Prostate gland (tissue), 2 donors: ENCODE data around the gene NACA2. TPM values are rescaled to one million over a fixed set of nuclear protein-coding genes. Genes with fewer than 3 reads are reported as not detected.

ENCODE experiments used
- DNase-seq: peaks from one replicate; pipeline ENCODE4 v3.0.0-alpha.2; 2019; ENCODE audit warnings: low spot score
- H3K27ac ChIP-seq, 2 donors: fragments of 200-600 bp; sonication (generic); 2 replicates each; pipeline ENCODE4 v1.5.1; 2017 to 2019
- H3K27me3 ChIP-seq: fragments of 200-600 bp; sonication (generic); replicated peaks from 2 replicates; pipeline ENCODE4 v1.5.1; 2019; ENCODE audit not compliant: insufficient read depth
- H3K36me3 ChIP-seq, 2 donors: fragments of 200-600 bp; sonication (generic); 1 replicate in 1 of 2; 2 replicates in 1 of 2; pipeline versions ENCODE4 v1.5.1 to v1.8.1; 2017 to 2019
- H3K4me1 ChIP-seq: fragments of 200-600 bp; sonication (generic); replicated peaks from 2 replicates; pipeline ENCODE4 v1.5.1; 2019
- H3K4me3 ChIP-seq, 2 donors: fragments of 200-600 bp; sonication (generic); 2 replicates each; pipeline ENCODE4 v1.5.1; 2017 to 2019
- H3K9me3 ChIP-seq: fragments of 200-600 bp; sonication (generic); 2 replicates; pipeline ENCODE4 v1.5.1; 2017
- POLR2A ChIP-seq: fragments of 450-650 bp; IDR thresholded peaks from one replicate; pipeline ENCODE4 v1.6.1; 2016; ENCODE audit warnings: antibody characterized with exemption, mild to moderate bottlenecking
- POLR2AphosphoS5 ChIP-seq: sonication (generic); formaldehyde crosslinking; IDR thresholded peaks from one replicate; pipeline ENCODE4 v1.6.1; 2017; ENCODE audit warnings: antibody characterized with exemption
- WGBS: methylation state at CpG from one replicate; pipeline ENCODE4 v1.1.5; 2018; 5-methylcytosine and 5-hydroxymethylcytosine counted together
- intact Hi-C: fragments of 100-400 bp; cut with DNase I; formaldehyde crosslinking; loops from one replicate; pipeline ENCODE4 v1.14.2; 2022
- total RNA-seq, 2 donors: library from RNA; depleted of rRNA; stranded (reverse); fragments of >200 nt; gene quantifications; one replicate each; pipeline ENCODE4 v1.1.0, GENCODE V29; 2016
- TF ChIP-seq, protein P1 (sequence below), 4 experiments: fragments of 200-600 bp in 2 of 4; fragments of 450-650 bp in 2 of 4; sonication (generic) in 2 of 4; IDR thresholded peaks; 1 replicate in 3 of 4; 2 replicates in 1 of 4; pipeline ENCODE4 v1.5.1; 2016 to 2019; ENCODE audit warnings: antibody characterized with exemption in 4 of 4, mild to moderate bottlenecking in 2 of 4, moderate library complexity in 2 of 4

NACA2 gene
- total RNA-seq, 2 donors from 2014 or later: 2.1 TPM; not detected in 1

DNA sequence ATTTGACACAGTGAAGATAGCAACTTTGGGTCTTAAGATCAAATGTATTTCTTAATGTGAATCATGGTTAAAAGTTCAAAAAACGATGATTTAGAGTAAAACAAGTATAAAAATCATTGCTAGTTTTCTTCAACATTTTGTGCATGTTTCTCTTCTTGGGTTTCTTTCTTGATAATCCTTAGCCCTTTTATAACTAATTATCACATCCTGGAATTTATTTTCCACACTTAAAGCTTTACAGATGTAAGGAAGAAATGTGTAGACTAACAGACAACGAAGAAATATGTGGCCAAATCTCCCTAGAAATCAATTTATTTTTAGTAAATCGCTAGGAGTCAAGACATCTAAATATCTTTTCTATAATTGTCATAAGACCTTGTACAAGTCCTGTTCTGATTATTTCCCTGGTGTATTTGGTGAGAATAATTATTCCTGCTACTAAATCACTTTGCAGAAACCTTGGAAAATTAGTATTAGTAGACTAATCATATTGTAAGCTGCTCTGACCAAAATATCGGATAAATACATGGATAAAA is 4.9 kb downstream of the NACA2 start:
- Histone ChIP-seq H3K27ac (no peak overlapping the region), H3K27me3 (no peaks in the 10 kb centered on the region), H3K4me3 (no peak overlapping the region), H3K9me3 (no peaks in the 10 kb centered on the region), H3K4me1 (no peaks in the 10 kb centered on the region), H3K36me3 (no peaks in the 10 kb centered on the region)
- intact Hi-C loops: loop anchor here (10.0 kb wide), 1 partner anchor 621 kb away; no protein-coding TSS in a partner anchor
- TF ChIP-seq, protein P1, sequence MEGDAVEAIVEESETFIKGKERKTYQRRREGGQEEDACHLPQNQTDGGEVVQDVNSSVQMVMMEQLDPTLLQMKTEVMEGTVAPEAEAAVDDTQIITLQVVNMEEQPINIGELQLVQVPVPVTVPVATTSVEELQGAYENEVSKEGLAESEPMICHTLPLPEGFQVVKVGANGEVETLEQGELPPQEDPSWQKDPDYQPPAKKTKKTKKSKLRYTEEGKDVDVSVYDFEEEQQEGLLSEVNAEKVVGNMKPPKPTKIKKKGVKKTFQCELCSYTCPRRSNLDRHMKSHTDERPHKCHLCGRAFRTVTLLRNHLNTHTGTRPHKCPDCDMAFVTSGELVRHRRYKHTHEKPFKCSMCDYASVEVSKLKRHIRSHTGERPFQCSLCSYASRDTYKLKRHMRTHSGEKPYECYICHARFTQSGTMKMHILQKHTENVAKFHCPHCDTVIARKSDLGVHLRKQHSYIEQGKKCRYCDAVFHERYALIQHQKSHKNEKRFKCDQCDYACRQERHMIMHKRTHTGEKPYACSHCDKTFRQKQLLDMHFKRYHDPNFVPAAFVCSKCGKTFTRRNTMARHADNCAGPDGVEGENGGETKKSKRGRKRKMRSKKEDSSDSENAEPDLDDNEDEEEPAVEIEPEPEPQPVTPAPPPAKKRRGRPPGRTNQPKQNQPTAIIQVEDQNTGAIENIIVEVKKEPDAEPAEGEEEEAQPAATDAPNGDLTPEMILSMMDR (IDR thresholded peaks at IDR 0.05): no peak
- no peak for TF ChIP-seq POLR2A
- no peak for TF ChIP-seq POLR2AphosphoS5
- DNase-seq: no peak
- 96% methylated on average over 4 of the region's 4 CpGs for WGBS

DNA sequence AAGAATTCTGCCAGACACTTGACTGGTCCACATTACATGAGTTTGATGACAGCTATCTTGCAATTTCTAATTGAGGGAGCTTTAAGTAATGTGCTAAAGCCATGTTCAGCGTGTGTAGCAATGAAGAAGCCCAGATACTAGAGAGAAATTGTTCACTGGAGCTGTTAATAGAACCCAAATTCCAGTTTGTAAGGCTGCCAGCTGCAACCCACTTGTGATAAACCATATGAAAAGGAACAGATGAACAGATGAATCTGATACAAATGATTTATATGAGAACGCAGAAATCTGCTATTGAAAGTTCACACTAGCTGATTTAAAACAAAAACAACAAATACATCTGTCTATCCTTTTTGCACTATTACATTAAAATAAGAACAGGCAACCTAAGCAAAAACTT is 6.2 kb downstream of the NACA2 start:
- 72% methylated on average over 2 of the region's 2 CpGs for WGBS
- Histone ChIP-seq H3K36me3 (no peaks in the 10 kb centered on the region), H3K4me1 (no peaks in the 10 kb centered on the region), H3K27me3 (no peaks in the 10 kb centered on the region), H3K4me3 (no peak overlapping the region), H3K9me3 (no peaks in the 10 kb centered on the region), H3K27ac (no peak overlapping the region)
- no peak for DNase-seq
- intact Hi-C loops: loop anchor here (10.0 kb wide), 1 partner anchor 620 kb away; no protein-coding TSS in a partner anchor
- TF ChIP-seq, protein P1 (IDR thresholded peaks at IDR 0.05): no peak
- TF ChIP-seq POLR2A (no peak), POLR2AphosphoS5 (no peak)

DNA sequence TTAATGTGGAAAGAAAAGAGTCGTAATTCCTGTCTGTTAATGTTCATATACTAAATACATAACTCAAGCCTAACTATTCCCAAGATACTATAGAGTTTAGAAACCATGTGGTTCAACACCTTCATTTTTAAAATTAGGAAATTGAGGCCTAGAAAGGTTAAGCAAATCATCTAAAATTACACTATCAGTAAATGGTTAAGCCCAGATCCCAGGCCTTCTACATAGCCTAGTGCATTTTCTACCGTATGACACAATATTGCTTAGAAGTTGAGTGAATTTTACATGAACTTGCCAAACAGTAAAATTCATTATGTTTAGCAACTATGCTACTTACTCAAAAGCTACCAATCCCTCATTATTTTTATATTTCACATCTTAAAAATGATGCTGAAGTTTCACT is 6.8 kb downstream of the NACA2 start:
- Histone ChIP-seq H3K4me3 (no peak overlapping the region), H3K27ac (no peak overlapping the region), H3K27me3 (no peaks in the 10 kb centered on the region), H3K9me3 (no peaks in the 10 kb centered on the region), H3K4me1 (no peaks in the 10 kb centered on the region), H3K36me3 (no peaks in the 10 kb centered on the region)
- TF ChIP-seq, protein P1 (IDR thresholded peaks at IDR 0.05): no peak
- no peak for TF ChIP-seq POLR2AphosphoS5
- no peak for TF ChIP-seq POLR2A
- intact Hi-C loops: loop anchor here (10.0 kb wide), 1 partner anchor 619 kb away; no protein-coding TSS in a partner anchor
- DNase-seq: no peak
- 77% methylated on average over 2 of the region's 2 CpGs for WGBS

DNA sequence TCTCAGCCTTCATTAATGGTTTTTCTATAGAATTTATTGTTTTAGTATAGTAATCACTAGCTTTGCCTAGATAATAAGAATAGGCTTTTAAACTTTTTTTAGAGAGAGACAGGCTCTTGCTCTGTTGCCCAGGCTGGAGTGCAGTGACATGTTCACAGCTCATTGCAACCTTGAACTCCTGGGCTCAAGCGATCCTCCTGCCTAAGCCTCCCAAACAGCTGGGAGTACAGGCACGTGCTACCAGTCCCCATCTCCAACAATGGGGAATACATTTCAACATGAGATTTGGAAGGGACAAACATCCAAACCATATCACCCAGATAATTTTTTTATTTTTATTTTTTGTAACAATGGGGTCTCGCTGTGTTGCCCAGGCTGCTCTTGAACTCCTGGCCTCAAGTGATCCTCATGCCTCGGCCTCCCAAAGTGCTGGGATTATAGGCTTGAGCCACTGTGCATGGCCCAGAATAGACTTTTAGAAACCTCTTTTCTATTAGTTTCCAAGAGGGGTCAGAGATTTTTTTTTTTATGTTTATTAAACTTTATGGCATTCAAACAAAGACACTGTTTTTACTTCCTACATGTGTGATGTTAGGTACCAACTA is 7.3 kb downstream of the NACA2 start:
- DNase-seq: no peak
- no peaks in the 10 kb centered on the region for H3K27me3 ChIP-seq
- TF ChIP-seq POLR2A (no peak), POLR2AphosphoS5 (no peak)
- TF ChIP-seq, protein P1 (IDR thresholded peaks at IDR 0.05): no peak
- no peak overlapping the region for H3K4me3 ChIP-seq
- H3K4me1 ChIP-seq: no peaks in the 10 kb centered on the region
- no peak overlapping the region for H3K27ac ChIP-seq
- intact Hi-C loops: loop anchor here (10.0 kb wide), 1 partner anchor 619 kb away; no protein-coding TSS in a partner anchor
- no peaks in the 10 kb centered on the region for H3K36me3 ChIP-seq
- H3K9me3 ChIP-seq: no peaks in the 10 kb centered on the region
- WGBS: 97% methylated on average over 4 of the region's 4 CpGs

DNA sequence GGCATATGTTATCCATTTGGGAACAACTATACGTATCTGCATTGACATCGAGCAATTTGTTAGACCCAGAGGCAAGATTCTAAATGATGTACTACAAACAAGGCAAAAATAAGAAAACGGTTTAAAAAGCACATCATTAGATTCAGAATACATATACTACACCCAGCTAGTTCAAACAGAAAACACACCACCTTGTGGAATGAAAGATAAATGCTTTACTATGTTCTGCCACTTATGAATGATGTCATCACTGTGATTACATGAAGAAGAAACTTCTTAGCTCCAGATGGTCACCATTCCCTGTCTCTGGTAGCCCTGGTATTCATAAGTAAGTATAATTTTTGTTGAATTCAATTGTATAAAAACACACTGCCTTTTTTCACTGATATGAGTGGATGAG is 7.8 kb downstream of the NACA2 start:
- H3K27ac ChIP-seq: no peak overlapping the region
- H3K27me3 ChIP-seq: no peaks in the 10 kb centered on the region
- no peak for DNase-seq
- H3K4me1 ChIP-seq: no peaks in the 10 kb centered on the region
- TF ChIP-seq, protein P1 (IDR thresholded peaks at IDR 0.05): peak in 3 of 4 experiments; percentile 14 to 41 (median 22)
- no peak for TF ChIP-seq POLR2AphosphoS5
- WGBS: 83% methylated on average over 3 of the region's 3 CpGs
- no peaks in the 10 kb centered on the region for H3K9me3 ChIP-seq
- no peak overlapping the region for H3K4me3 ChIP-seq
- intact Hi-C loops: loop anchor here (10.0 kb wide), 1 partner anchor 618 kb away; no protein-coding TSS in a partner anchor
- H3K36me3 ChIP-seq: no peaks in the 10 kb centered on the region
